GM12875 (cell line): Measurements from ENCODE around the gene COX6A2.

Experiments
- H3K4me3 ChIP-seq: one replicate; pipeline ENCODE4 v1.5.1; 2011; ENCODE audit warnings: low read depth, low read length, control low read depth
- TF ChIP-seq, protein P1 (sequence below): IDR thresholded peaks from 2 replicates; pipeline ENCODE4 v1.5.1; 2011; ENCODE audit warnings: low read depth, mild to moderate bottlenecking, control low read depth, inconsistent platforms, low read length, moderate library complexity, borderline replicate concordance; ENCODE audit not compliant: insufficient read depth

COX6A2 gene

DNA sequence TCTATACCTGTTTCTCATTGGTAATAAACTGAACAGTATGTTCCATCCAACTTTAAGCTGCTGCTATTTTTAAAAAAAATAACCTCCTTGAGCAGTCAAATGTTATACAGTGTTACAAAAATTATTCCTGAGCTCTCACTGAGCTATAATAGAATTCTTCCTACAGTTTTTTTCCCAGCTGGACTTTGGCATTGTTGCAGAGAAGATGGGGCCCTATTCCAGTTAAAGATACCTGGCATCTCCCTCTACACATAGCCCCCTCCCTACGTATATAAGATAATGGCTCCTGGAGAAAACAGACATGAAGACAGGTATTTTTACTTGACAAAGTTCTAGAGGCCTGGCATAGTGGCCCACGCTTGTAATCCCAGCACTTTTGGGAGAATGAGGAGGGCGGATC, 1.6 kb upstream of the COX6A2 start:
- TF ChIP-seq, protein P1, sequence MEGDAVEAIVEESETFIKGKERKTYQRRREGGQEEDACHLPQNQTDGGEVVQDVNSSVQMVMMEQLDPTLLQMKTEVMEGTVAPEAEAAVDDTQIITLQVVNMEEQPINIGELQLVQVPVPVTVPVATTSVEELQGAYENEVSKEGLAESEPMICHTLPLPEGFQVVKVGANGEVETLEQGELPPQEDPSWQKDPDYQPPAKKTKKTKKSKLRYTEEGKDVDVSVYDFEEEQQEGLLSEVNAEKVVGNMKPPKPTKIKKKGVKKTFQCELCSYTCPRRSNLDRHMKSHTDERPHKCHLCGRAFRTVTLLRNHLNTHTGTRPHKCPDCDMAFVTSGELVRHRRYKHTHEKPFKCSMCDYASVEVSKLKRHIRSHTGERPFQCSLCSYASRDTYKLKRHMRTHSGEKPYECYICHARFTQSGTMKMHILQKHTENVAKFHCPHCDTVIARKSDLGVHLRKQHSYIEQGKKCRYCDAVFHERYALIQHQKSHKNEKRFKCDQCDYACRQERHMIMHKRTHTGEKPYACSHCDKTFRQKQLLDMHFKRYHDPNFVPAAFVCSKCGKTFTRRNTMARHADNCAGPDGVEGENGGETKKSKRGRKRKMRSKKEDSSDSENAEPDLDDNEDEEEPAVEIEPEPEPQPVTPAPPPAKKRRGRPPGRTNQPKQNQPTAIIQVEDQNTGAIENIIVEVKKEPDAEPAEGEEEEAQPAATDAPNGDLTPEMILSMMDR, result no peak
- H3K4me3 ChIP-seq, result no peak overlapping the region

- TF ChIP-seq, protein P1, result no peak
- H3K4me3 ChIP-seq, result no peak overlapping the region
These were observed 1.2 kb upstream of the COX6A2 start for GRCh38 chr16:31429314-31429713.

DNA sequence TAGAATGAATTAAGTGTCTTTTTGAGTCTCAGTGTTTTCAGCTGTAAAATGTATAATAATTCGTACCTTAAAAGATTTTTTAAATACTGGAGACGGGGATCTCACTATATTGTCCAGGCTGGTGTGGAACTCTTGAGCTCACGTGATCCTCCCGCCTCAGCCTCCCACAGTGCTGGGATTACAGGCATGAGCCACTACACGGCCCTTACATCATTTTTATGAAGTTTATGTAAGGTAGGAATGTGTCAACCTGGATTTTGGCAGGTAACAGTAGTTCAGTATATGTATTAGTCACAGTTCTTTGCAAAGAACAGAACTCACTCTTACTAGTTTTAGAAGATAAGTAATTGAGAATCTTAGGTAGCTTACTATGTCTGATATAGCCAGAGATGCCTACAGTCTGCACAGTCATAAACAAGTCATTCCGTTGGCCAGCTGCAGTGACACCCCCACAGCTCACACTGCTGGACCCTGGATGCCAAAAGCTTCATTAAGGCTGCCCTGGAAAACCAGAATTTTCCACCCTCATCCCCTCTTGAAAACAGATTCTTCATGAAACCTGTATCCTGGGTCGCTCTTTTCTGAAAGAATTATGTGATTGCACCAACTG, 583 bp upstream of the COX6A2 start:
- no peak overlapping the region for H3K4me3 ChIP-seq
- TF ChIP-seq, protein P1, result no peak

GRCh38 chr16:31427441-31428278, 500 bp downstream of the COX6A2 start:
- H3K4me3 ChIP-seq, result no peak overlapping the region
- TF ChIP-seq, protein P1, result no peak

GRCh38 chr16:31423801-31424200, 4.4 kb downstream of the COX6A2 start:
- no peak overlapping the region for H3K4me3 ChIP-seq
- TF ChIP-seq, protein P1, result no peak

GRCh38 chr16:31423241-31423640, 4.9 kb downstream of the COX6A2 start:
- TF ChIP-seq, protein P1, result no peak
- no peak overlapping the region for H3K4me3 ChIP-seq

DNA sequence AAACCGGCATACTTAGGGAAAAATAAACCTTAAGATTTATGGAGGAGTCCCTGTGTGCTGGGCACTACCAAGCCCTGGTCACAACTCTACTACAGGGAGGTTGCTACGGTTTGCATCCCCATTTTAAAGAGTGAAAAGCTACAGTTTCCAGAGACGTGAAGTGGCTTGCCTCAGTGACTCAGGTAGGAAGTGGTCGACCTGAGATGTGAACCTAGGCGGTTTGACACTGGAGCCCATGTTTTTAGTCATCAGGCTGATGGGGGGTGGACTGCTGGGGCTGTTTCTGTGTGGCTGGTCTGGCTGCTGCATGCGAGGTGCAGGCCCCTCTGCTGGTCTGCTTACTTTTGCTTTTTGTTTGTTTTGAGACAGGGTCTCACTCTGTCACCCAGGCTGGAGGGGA, 6.6 kb downstream of the COX6A2 start:
- TF ChIP-seq, protein P1, result no peak
- no peak overlapping the region for H3K4me3 ChIP-seq
